ENCODE data around the gene PTPN13. TPM values are rescaled to one million over a fixed set of nuclear protein-coding genes. Genes with fewer than 3 reads are reported as not detected.
A peak's percentile ranks its signal among the peaks of the same experiment; 100 is the strongest.

PTPN13 gene
- total RNA-seq, 1 donor from 2014 or later = 66.3 TPM

GRCh38 chr4:86661006-86661405, 66.9 kb downstream of the PTPN13 start:
- intact Hi-C loops (cut with DNase I) = no loop called here
- no peak overlapping the region for H3K27ac ChIP-seq

DNA sequence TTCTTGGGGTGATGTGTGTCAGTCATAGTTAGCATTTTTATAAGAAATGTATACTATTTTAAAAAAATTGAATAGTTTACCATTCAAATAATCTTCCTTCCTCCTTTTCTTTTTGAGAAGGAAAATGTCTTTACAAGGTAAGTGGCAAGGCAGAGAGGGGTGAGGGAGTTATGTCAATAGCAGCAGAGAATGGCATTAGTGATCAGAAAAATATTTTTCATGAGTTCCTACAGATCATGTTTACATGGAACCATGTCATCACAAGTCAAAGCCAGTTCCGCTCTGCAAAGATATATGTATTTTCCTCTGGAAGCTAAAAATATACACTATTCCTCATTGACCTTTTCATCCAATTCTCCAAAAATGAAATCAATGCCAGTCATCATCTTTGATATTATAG, 67.3 kb downstream of the PTPN13 start:
- H3K9me3 ChIP-seq = no peaks in the 10 kb centered on the region
- no peaks in the 10 kb centered on the region for H3K36me3 ChIP-seq
- no peak for DNase-seq (ENCODE audit: extremely low spot score in 2 of 2)
- intact Hi-C loops (cut with DNase I) = no loop called here
- H3K4me1 ChIP-seq = peaks cover 16% of the 10 kb centered on the region
- TF ChIP-seq POLR2A (IDR thresholded peaks at IDR 0.05) (no peak), POLR2AphosphoS5 (IDR thresholded peaks at IDR 0.05; ENCODE audit: insufficient read depth in 1 of 2, low read depth in 1 of 2) (no peak)
- TF ChIP-seq, protein P1, sequence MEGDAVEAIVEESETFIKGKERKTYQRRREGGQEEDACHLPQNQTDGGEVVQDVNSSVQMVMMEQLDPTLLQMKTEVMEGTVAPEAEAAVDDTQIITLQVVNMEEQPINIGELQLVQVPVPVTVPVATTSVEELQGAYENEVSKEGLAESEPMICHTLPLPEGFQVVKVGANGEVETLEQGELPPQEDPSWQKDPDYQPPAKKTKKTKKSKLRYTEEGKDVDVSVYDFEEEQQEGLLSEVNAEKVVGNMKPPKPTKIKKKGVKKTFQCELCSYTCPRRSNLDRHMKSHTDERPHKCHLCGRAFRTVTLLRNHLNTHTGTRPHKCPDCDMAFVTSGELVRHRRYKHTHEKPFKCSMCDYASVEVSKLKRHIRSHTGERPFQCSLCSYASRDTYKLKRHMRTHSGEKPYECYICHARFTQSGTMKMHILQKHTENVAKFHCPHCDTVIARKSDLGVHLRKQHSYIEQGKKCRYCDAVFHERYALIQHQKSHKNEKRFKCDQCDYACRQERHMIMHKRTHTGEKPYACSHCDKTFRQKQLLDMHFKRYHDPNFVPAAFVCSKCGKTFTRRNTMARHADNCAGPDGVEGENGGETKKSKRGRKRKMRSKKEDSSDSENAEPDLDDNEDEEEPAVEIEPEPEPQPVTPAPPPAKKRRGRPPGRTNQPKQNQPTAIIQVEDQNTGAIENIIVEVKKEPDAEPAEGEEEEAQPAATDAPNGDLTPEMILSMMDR (IDR thresholded peaks at IDR 0.05) = no peak
- H3K27ac ChIP-seq = no peak overlapping the region
- no peaks in the 10 kb centered on the region for H3K27me3 ChIP-seq
- H3K4me3 ChIP-seq = no peak overlapping the region

More at GRCh38 chr4:86661006-86661405, 66.9 kb downstream of the PTPN13 start:
- Histone ChIP-seq H3K4me1 (peaks cover 16% of the 10 kb centered on the region), H3K9me3 (no peaks in the 10 kb centered on the region), H3K27me3 (no peaks in the 10 kb centered on the region), H3K4me3 (no peak overlapping the region), H3K36me3 (no peaks in the 10 kb centered on the region)
- TF ChIP-seq, protein P1 (IDR thresholded peaks at IDR 0.05) = no peak
- TF ChIP-seq POLR2AphosphoS5 (IDR thresholded peaks at IDR 0.05; ENCODE audit: insufficient read depth in 1 of 2, low read depth in 1 of 2) (no peak), POLR2A (IDR thresholded peaks at IDR 0.05) (no peak)
- DNase-seq (ENCODE audit: extremely low spot score in 2 of 2) = no peak

GRCh38 chr4:86664959-86665358, 70.8 kb downstream of the PTPN13 start:
- no peak overlapping the region for H3K27ac ChIP-seq
- peaks cover 16% of the 10 kb centered on the region for H3K4me1 ChIP-seq
- H3K27me3 ChIP-seq = no peaks in the 10 kb centered on the region
- H3K9me3 ChIP-seq = no peaks in the 10 kb centered on the region
- no peaks in the 10 kb centered on the region for H3K36me3 ChIP-seq
- no peak for DNase-seq (ENCODE audit: extremely low spot score in 2 of 2)
- TF ChIP-seq, protein P1 (IDR thresholded peaks at IDR 0.05) = no peak
- TF ChIP-seq POLR2AphosphoS5 (IDR thresholded peaks at IDR 0.05; ENCODE audit: insufficient read depth in 1 of 2, low read depth in 1 of 2) = no peak
- TF ChIP-seq POLR2A (IDR thresholded peaks at IDR 0.05) = no peak
- no peak overlapping the region for H3K4me3 ChIP-seq
- intact Hi-C loops (cut with DNase I) = no loop called here

- no peak for DNase-seq (ENCODE audit: extremely low spot score in 2 of 2)
These were observed 76.2 kb downstream of the PTPN13 start for GRCh38 chr4:86670298-86670697.

DNA sequence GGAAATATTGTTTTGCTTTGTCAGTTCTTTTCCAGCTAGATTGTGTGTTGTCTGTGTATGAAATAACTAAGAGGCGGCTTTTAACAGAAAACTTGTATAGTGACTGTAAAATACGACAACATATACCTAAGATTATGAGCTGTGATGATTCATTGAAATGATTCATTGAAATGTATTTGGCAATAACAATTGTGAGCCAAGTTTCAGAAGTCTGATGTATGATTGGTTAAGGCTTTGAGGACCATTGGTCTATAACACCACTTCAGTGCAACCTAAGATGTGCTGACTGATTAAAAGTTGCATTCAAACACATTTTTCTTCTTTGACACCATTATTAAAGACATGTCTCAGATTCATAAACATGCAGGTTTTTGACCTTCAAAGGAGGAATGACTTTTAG, 76.6 kb downstream of the PTPN13 start:
- Histone ChIP-seq H3K27ac (no peak overlapping the region), H3K27me3 (no peaks in the 10 kb centered on the region), H3K4me3 (no peak overlapping the region), H3K9me3 (no peaks in the 10 kb centered on the region), H3K4me1 (peaks cover 13% of the 10 kb centered on the region), H3K36me3 (no peaks in the 10 kb centered on the region)
- intact Hi-C loops (cut with DNase I) = no loop called here
- TF ChIP-seq POLR2AphosphoS5 (IDR thresholded peaks at IDR 0.05; ENCODE audit: insufficient read depth in 1 of 2, low read depth in 1 of 2) = peak in 1 of 2 donors; percentile 46
- TF ChIP-seq, protein P1 (IDR thresholded peaks at IDR 0.05) = no peak
- TF ChIP-seq POLR2A (IDR thresholded peaks at IDR 0.05) = no peak
- DNase-seq (ENCODE audit: extremely low spot score in 2 of 2) = no peak

More at GRCh38 chr4:86670298-86670697, 76.2 kb downstream of the PTPN13 start:
- Histone ChIP-seq H3K4me3 (no peak overlapping the region), H3K4me1 (peaks cover 13% of the 10 kb centered on the region), H3K27me3 (no peaks in the 10 kb centered on the region), H3K9me3 (no peaks in the 10 kb centered on the region), H3K27ac (no peak overlapping the region), H3K36me3 (no peaks in the 10 kb centered on the region)
- intact Hi-C loops (cut with DNase I) = no loop called here
- TF ChIP-seq, protein P1 (IDR thresholded peaks at IDR 0.05) = no peak
- no peak for TF ChIP-seq POLR2AphosphoS5 (IDR thresholded peaks at IDR 0.05; ENCODE audit: insufficient read depth in 1 of 2, low read depth in 1 of 2)
- TF ChIP-seq POLR2A (IDR thresholded peaks at IDR 0.05) = no peak
